Measurements from ENCODE around the gene TMED5.

TMED5 gene

GRCh38 chr1:93108335-93108734 is 71.9 kb downstream of the TMED5 start:
- TF ChIP-seq POLR2AphosphoS5 (IDR thresholded peaks at IDR 0.05; ENCODE audit: borderline replicate concordance, low read depth, low read length), result no peak
- TF ChIP-seq FOXP2 (optimal IDR thresholded peaks at IDR 0.05; ENCODE audit: control extremely low read depth, extremely low read length, insufficient read depth), result no peak
- TF ChIP-seq EZH2 (IDR thresholded peaks at IDR 0.05), result no peak
- DNase-seq (ENCODE audit: low read depth, low spot score), result no peak
- no peaks in the 10 kb centered on the region for H3K9me3 ChIP-seq (ENCODE audit: low read depth, low read length)
- H3K36me3 ChIP-seq (ENCODE audit: insufficient read depth, low read length), result peaks cover 84% of the 10 kb centered on the region
- no peak overlapping the region for H3K9ac ChIP-seq (ENCODE audit: insufficient read length)
- no peak overlapping the region for H3K4me3 ChIP-seq
- H3K27ac ChIP-seq, result no peak overlapping the region

GRCh38 chr1:93107395-93107794 is 72.8 kb downstream of the TMED5 start:
- DNase-seq (ENCODE audit: low read depth, low spot score), result no peak
- peaks cover 77% of the 10 kb centered on the region for H3K36me3 ChIP-seq (ENCODE audit: insufficient read depth, low read length)
- no peak overlapping the region for H3K4me3 ChIP-seq

GRCh38 chr1:93106226-93106625 is 74.0 kb downstream of the TMED5 start:
- no peak overlapping the region for H3K9ac ChIP-seq (ENCODE audit: insufficient read length)
- no peak for DNase-seq (ENCODE audit: low read depth, low spot score)
- peaks cover 77% of the 10 kb centered on the region for H3K36me3 ChIP-seq (ENCODE audit: insufficient read depth, low read length)
- H3K4me3 ChIP-seq, result no peak overlapping the region
- no peaks in the 10 kb centered on the region for H3K9me3 ChIP-seq (ENCODE audit: low read depth, low read length)
- TF ChIP-seq EZH2 (IDR thresholded peaks at IDR 0.05) (no peak), FOXP2 (optimal IDR thresholded peaks at IDR 0.05; ENCODE audit: control extremely low read depth, extremely low read length, insufficient read depth) (no peak), POLR2AphosphoS5 (IDR thresholded peaks at IDR 0.05; ENCODE audit: borderline replicate concordance, low read depth, low read length) (no peak)
- H3K27ac ChIP-seq, result no peak overlapping the region

More at GRCh38 chr1:93107395-93107794, 72.8 kb downstream of the TMED5 start:
- Histone ChIP-seq H3K27ac (no peak overlapping the region), H3K9ac (ENCODE audit: insufficient read length) (no peak overlapping the region), H3K9me3 (ENCODE audit: low read depth, low read length) (no peaks in the 10 kb centered on the region)
- no peak for TF ChIP-seq FOXP2 (optimal IDR thresholded peaks at IDR 0.05; ENCODE audit: control extremely low read depth, extremely low read length, insufficient read depth)
- TF ChIP-seq POLR2AphosphoS5 (IDR thresholded peaks at IDR 0.05; ENCODE audit: borderline replicate concordance, low read depth, low read length), result no peak
- TF ChIP-seq EZH2 (IDR thresholded peaks at IDR 0.05), result no peak

DNA sequence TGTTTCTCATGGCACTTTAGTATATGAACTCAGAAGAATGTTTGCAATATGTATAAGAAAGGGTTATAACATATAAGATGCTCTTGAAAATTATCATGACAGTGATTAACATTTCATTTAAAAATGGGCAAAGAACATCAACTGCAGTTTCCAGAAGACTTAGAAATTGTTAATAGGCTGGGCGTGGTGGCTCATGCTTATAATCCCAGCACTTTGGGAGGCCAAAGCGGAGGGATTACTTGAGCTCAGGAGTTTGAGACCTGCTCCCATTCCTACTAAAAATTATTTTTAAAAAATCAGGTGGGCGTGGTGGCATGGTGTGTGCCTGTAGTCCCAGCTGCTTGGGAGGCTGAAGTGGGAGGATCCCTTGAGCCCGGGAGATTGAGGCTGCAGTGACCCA is 78.1 kb downstream of the TMED5 start:
- no peak overlapping the region for H3K27ac ChIP-seq
- no peaks in the 10 kb centered on the region for H3K9me3 ChIP-seq (ENCODE audit: low read depth, low read length)
- H3K4me3 ChIP-seq, result no peak overlapping the region
- TF ChIP-seq POLR2AphosphoS5 (IDR thresholded peaks at IDR 0.05; ENCODE audit: borderline replicate concordance, low read depth, low read length) (no peak), FOXP2 (optimal IDR thresholded peaks at IDR 0.05; ENCODE audit: control extremely low read depth, extremely low read length, insufficient read depth) (no peak), EZH2 (IDR thresholded peaks at IDR 0.05) (no peak)
- DNase-seq (ENCODE audit: low read depth, low spot score), result no peak
- H3K36me3 ChIP-seq (ENCODE audit: insufficient read depth, low read length), result peaks cover 51% of the 10 kb centered on the region
- H3K9ac ChIP-seq (ENCODE audit: insufficient read length), result no peak overlapping the region

All from SK-N-MC (cell line).